HT-29 (cell line): ENCODE data around the gene OOSP3. TPM values are rescaled to one million over a fixed set of nuclear protein-coding genes. Genes with fewer than 3 reads are reported as not detected.
"Not testable (repeated sequence)": the region's sequence is repeated elsewhere in the genome, so short reads cannot be mapped to it uniquely, and the experiment has no call there.

Source experiments
- DNase-seq: peaks from one replicate; pipeline ENCODE4 v3.0.0-alpha.2; 2015; ENCODE audit warnings: low spot score
- total RNA-seq: library from RNA; depleted of rRNA; stranded (reverse); fragments of >200 nt; shearing (Covaris generic); gene quantifications from 2 replicates; pipeline ENCODE4 v1.2.3, GENCODE V29; 2014

OOSP3 gene
- total RNA-seq, 1 experiment from 2014 or later = not detected

DNA sequence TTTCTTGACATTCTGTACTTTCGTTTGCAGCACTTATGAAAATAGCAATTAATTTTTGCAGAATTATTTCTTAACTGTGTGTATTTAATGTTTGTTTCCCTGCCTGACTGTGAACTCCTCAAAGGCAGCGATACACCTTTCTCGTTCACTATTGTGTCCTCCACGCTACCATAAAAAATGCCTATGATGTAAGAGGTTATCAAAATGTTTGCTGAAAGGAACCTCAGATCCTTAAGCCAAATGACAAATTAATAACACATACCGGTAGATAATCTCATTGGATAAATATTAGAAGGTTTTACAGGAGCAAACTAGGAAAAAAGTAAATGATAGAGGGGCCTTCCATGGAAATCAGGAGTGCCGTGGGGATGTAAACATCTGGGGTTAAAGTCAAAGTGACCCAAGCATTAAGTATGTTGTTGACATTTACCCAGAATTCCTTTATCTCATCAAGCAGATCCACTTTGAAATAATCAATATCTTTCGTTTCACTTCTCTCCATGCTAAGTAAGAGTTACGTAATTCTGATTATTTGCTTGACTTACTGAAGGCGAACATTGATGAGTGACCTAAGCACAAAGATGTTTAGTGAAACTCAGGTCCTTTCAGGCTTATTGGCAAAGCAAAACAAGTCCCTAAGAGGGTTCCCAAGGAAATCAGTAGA, 2.6 kb upstream of the OOSP3 start:
- DNase-seq = no peak

DNA sequence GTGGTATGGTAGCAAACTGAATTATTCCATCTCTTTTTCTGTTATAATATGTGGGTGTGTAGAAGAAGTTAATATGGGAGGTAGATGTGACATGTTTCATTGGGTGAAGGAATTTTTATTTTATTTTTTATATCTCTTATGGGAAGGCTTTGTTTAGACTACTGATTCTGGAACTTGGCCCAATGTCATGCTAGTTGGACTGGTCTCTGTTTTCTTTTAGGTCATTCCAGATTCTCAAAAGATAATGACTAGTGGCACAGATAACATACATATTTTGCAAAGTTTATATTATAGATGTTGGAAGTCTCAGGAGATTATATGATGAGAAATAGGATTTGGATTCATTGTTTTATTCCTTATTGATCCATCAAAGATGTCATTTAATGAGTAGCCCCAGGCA, 1.3 kb upstream of the OOSP3 start:
- DNase-seq = no peak

DNA sequence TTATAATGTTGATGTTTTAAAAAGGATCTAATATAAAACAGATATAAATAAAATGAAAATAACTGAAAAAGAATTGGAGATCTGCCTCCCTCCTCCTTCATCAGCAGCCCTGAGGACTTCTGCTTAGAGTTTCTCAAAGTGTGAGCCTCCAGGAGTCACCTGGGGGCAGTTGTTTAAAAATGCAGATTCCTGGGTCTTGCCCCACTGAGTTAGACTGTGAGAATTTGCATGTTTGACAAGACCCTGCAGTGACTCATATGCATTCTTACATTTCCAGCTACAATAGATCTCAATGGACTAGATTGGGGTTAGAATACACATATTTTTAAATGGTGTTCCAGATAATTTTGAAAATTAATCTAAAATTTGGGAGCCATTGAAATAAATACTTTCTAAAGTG, 798 bp upstream of the OOSP3 start:
- DNase-seq = no peak

DNA sequence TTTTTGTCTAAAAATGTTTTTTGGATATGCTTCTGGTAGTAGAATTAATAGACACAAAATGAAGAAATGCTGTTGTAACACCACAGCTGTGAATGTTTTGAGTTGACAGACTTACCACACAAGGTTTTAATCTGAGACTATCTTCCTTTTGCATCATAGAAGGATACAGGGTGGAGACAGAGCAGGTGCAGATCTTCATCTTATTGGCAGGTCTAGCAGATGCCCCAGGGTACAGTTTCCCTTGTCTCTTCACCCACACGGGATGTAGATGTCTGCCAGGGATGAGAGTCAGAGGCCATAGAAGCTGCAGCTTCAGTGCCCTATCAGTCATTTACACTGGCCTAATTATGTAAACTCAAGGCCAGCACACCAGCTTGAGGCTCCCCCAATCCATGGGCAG, 985 bp downstream of the OOSP3 start:
- no peak for DNase-seq

DNA sequence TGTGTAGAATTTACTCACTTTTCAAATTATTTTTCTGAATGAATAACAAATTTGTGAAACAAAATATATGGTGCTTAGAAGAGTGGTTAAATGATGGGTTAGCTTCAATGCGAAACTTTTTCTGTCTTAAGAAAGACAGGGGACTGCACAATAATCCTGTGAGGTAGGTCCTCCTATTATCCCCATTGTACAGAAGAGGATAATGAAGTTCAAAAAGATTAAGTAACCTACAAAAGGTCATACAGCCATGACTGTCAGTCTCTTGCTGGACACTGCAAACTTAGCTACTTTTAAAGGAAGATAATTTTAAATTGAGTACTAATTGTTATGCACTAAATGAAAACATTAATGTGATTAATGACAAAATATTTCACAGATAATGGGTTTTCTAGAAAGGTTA, 5.0 kb downstream of the OOSP3 start:
- DNase-seq = no peak

GRCh38 chr11:59887156-59887555, 8.6 kb downstream of the OOSP3 start:
- DNase-seq = not testable (repeated sequence)

- DNase-seq = no peak
Measured at GRCh38 chr11:59891781-59892181, 13.2 kb downstream of the OOSP3 start.

DNA sequence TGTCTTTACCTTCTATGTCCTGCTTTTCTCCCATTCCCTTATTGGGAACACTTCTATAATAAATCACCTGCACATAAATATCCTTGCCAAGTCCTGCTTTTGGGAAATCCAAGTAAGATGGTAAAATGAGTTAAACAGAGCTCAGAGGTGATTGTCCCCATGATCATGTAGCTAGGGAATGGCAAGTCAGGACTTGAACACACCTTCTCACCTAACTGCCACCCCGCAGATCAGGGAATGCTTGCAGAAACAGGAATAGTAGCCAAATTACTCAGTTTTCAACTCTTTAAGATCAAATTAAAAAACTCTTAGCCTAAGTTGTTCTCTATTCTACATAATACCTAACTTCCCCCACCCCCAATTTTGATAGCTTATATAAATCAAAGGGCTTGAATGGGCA, 16.0 kb downstream of the OOSP3 start:
- no peak for DNase-seq

DNA sequence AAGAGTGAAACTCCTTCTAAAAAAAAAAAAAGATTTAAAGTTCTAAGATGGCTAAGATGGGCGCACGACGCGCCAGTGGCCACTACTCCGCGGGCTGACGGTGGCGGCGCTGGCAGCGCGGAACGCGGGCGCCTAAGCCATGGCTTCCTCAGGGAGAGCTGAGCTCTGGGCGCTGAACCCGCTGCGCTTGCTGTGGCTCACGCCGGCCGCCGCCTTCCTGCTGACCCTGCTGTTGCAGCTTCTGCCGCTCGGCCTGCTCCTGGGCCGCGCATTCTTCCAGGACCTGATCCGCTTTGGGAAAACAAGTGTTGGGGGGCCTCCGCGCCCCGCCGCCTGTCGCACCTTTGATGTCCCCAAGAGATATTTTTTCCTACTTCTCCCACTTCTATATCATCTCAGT, 19.5 kb downstream of the OOSP3 start:
- DNase-seq = no peak

GRCh38 chr11:59898650-59899049, 20.1 kb downstream of the OOSP3 start:
- peak; percentile 46 for DNase-seq

DNA sequence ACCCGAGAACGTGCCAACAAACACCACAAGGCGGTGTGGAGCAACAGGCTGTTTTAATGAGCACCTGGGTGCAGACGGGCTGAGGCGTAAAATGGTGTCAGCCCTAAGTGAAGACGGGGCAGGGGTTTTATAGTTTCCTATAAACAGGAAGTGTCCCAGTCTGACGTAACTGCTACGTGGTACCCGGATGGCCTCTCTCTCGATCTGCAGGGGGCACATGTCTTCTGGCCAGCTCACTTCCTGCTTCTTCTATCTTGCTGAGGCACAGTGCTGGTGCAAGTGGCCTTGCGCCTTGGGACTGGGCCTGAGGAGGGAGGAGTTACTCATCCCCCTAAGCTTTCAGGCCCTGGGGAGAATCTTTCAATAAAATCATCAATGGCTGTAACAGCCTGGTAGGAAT, 20.9 kb downstream of the OOSP3 start:
- DNase-seq = no peak

- DNase-seq = no peak
Measured at GRCh38 chr11:59900366-59901126, 22.0 kb downstream of the OOSP3 start.

DNA sequence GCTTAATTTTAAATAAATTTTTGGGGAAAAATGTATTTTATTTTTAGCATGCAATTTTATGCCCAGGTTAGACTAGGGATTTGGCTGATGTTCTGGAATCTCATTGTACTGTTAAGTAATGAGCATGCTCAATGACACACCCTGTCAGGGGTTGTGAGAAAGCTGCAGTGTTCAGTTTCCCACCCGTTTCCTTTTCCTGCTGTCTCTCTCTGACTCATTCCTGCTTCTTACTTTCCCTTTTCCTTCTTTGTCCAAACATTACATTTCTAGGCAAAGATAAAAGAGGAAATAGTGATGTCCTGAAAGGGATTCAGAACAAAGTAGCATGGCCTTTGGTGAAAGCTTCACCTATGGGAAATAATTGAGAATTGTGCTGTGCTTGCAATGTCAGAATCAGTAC, 22.7 kb downstream of the OOSP3 start:
- DNase-seq = peak; percentile 70

- not testable (repeated sequence) for DNase-seq
Measured at GRCh38 chr11:59903569-59903968, 25.0 kb downstream of the OOSP3 start.

DNA sequence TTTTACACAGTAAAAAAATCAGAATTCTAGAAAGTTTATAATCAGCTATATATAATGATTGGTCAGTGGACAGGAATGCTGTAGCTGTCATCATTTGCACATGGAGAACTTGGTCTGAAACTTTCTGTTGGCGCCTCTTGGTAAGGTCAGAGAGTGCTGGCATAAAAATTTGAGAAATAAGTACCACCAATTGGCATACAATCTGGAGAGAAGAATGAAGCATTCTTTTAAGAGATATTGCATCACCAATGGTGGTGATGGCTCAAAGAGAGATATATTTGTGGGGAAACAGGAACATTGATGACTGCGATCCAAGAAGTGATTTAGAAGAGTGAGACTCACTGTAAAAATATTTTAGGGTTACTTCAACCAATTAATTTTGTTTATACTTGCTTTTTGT, 39.9 kb downstream of the OOSP3 start:
- no peak for DNase-seq

DNA sequence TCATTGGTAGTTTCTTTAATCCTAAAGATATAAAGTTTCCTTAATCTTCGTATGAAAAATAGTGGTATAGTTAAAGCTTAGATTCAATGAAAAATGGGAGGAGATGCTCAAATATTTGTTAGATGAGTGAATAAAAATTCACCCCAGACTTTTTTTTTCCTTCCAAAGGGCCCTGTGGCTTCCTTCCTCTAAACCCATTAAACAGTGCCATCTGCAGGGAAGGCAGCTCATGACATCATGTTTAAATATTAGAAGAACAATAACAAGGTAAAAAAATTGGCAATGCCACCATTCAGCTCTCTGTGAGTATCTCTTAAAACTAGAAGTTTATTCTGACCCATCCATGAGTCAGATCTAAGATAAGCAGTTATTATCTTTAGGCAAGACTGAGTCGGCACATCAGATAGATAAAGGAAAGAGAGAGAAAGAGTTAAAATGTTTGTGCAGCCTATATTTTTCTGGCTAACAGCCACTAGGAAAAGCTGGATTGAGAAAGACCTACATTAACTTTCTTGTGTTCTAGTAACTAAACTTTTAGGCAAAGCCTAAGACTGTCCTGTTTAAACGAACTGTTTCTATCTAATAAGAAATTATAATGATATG, 40.5 kb downstream of the OOSP3 start:
- DNase-seq = peak; percentile 91

- DNase-seq = no peak
Measured at GRCh38 chr11:59923813-59924212, 45.2 kb downstream of the OOSP3 start.

GRCh38 chr11:59931688-59932087, 53.1 kb downstream of the OOSP3 start:
- no peak for DNase-seq

DNA sequence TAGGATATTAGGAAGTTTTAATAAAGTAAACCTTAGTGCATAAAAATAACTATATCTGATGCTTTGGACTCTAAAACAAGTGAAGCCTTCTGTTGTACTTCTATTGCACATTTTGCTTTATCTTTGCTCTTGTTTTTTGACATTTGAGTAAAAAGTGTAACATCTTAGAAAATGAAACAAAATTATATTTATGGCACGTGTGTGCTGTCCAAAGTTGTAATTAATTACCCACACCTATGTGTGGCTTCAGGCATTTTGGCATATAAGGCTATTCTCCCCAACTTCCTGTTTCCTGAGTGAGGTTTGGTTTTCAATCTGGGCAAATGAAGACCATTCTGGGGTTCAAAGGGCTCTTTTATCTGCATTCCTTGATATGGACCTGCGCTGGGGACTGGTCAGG, 59.5 kb downstream of the OOSP3 start, which contains the start of gene OOSP1:
OOSP1 (plus strand) TSS at position 301 of the 400 bp plus-strand sequence; CDS start at position 324, 23 bp downstream.
- no peak for DNase-seq

DNA sequence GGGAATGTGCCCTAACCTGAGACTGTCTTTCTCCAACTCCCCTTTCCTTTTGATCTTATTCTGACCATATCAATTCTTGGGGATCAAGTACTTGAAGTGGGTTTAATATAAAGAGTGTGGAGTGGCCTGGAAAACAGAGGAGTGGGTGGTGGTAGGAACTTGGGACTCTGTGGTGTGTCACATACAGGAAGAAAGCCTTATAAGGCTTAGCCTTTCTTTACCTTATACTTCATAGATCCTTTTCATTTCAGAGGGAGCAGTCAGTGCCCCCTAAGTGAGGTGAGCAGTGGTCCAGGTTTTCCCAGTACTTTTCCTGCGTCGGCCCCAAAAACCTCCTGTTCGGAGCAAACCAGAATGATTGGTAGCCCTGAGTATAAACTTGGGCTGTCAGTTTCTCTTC, 60.1 kb downstream of the OOSP3 start:
- no peak for DNase-seq

GRCh38 chr11:59939482-59939881, 60.9 kb downstream of the OOSP3 start:
- no peak for DNase-seq

GRCh38 chr11:59941091-59941490, 62.5 kb downstream of the OOSP3 start:
- no peak for DNase-seq
